Effector memory CD4-positive, alpha-beta T cell (primary cell): Measurements from ENCODE around the gene PLPP4.

Experiments used
- DNase-seq, 3 donors: peaks; one replicate each; pipeline ENCODE4 v3.0.0-alpha.2; 2020
- H3K27ac ChIP-seq: 2 replicates; pipeline ENCODE4 v1.7.0; 2013; ENCODE audit warnings: mild to moderate bottlenecking, low read length, moderate library complexity; ENCODE audit not compliant: insufficient read depth, poor library complexity, severe bottlenecking
- H3K27me3 ChIP-seq: replicated peaks from 2 replicates; pipeline ENCODE4 v1.7.0; 2013; ENCODE audit warnings: mild to moderate bottlenecking, low read length; ENCODE audit not compliant: insufficient read depth, control insufficient read depth, poor library complexity, severe bottlenecking
- H3K36me3 ChIP-seq: 2 replicates; pipeline ENCODE4 v1.7.0; 2013; ENCODE audit warnings: mild to moderate bottlenecking, low read length, moderate library complexity; ENCODE audit not compliant: control insufficient read depth, insufficient read depth
- H3K4me1 ChIP-seq: 2 replicates; pipeline ENCODE4 v1.7.0; 2013; ENCODE audit warnings: low read length, mild to moderate bottlenecking; ENCODE audit not compliant: control insufficient read depth, insufficient read depth, poor library complexity, severe bottlenecking
- H3K4me3 ChIP-seq: 2 replicates; pipeline ENCODE4 v1.7.0; 2013; ENCODE audit warnings: low read length, low read depth, mild to moderate bottlenecking; ENCODE audit not compliant: insufficient read depth, poor library complexity, severe bottlenecking
- H3K9me3 ChIP-seq: 2 replicates; pipeline ENCODE4 v1.7.0; 2013; ENCODE audit warnings: mild to moderate bottlenecking, low read length, moderate library complexity; ENCODE audit not compliant: control insufficient read depth

Gene PLPP4

GRCh38 chr10:120513307-120513796 is 56.3 kb downstream of the PLPP4 start:
- DNase-seq, result no peak
- Histone ChIP-seq H3K36me3 (no peaks in the 10 kb centered on the region), H3K27me3 (no peaks in the 10 kb centered on the region), H3K4me3 (no peak overlapping the region), H3K9me3 (no peaks in the 10 kb centered on the region), H3K27ac (no peak overlapping the region), H3K4me1 (no peaks in the 10 kb centered on the region)

- H3K4me3 ChIP-seq, result no peak overlapping the region
- no peaks in the 10 kb centered on the region for H3K4me1 ChIP-seq
- H3K27ac ChIP-seq, result no peak overlapping the region
- no peaks in the 10 kb centered on the region for H3K9me3 ChIP-seq
- H3K27me3 ChIP-seq, result no peaks in the 10 kb centered on the region
- no peak for DNase-seq
- H3K36me3 ChIP-seq, result no peaks in the 10 kb centered on the region
These were observed 57.1 kb downstream of the PLPP4 start for GRCh38 chr10:120514035-120514620.

GRCh38 chr10:120514959-120515358 is 57.9 kb downstream of the PLPP4 start:
- Histone ChIP-seq H3K4me1 (no peaks in the 10 kb centered on the region), H3K9me3 (no peaks in the 10 kb centered on the region), H3K27ac (no peak overlapping the region), H3K4me3 (no peak overlapping the region), H3K27me3 (no peaks in the 10 kb centered on the region), H3K36me3 (no peaks in the 10 kb centered on the region)
- DNase-seq, result no peak

- Histone ChIP-seq H3K9me3 (no peaks in the 10 kb centered on the region), H3K4me1 (no peaks in the 10 kb centered on the region), H3K4me3 (no peak overlapping the region), H3K36me3 (no peaks in the 10 kb centered on the region), H3K27ac (no peak overlapping the region), H3K27me3 (no peaks in the 10 kb centered on the region)
- DNase-seq, result no peak
These were observed 58.7 kb downstream of the PLPP4 start for GRCh38 chr10:120515741-120516140.

- H3K36me3 ChIP-seq, result no peaks in the 10 kb centered on the region
- no peak overlapping the region for H3K4me3 ChIP-seq
- no peak overlapping the region for H3K27ac ChIP-seq
- DNase-seq, result no peak
- H3K4me1 ChIP-seq, result no peaks in the 10 kb centered on the region
- no peaks in the 10 kb centered on the region for H3K9me3 ChIP-seq
- H3K27me3 ChIP-seq, result no peaks in the 10 kb centered on the region
These were observed 59.4 kb downstream of the PLPP4 start for GRCh38 chr10:120516426-120516825.

- no peak overlapping the region for H3K4me3 ChIP-seq
- H3K27ac ChIP-seq, result no peak overlapping the region
- H3K27me3 ChIP-seq, result no peaks in the 10 kb centered on the region
- H3K36me3 ChIP-seq, result no peaks in the 10 kb centered on the region
- no peaks in the 10 kb centered on the region for H3K9me3 ChIP-seq
- DNase-seq, result no peak
- H3K4me1 ChIP-seq, result no peaks in the 10 kb centered on the region
These were observed 60.2 kb downstream of the PLPP4 start for GRCh38 chr10:120517196-120517595.

GRCh38 chr10:120517881-120518484 is 61.0 kb downstream of the PLPP4 start:
- Histone ChIP-seq H3K27me3 (no peaks in the 10 kb centered on the region), H3K4me3 (no peak overlapping the region), H3K9me3 (no peaks in the 10 kb centered on the region), H3K27ac (no peak overlapping the region), H3K4me1 (no peaks in the 10 kb centered on the region), H3K36me3 (no peaks in the 10 kb centered on the region)
- DNase-seq, result no peak

GRCh38 chr10:120521880-120522279 is 64.9 kb downstream of the PLPP4 start:
- Histone ChIP-seq H3K27me3 (no peaks in the 10 kb centered on the region), H3K36me3 (no peaks in the 10 kb centered on the region), H3K4me3 (no peak overlapping the region), H3K27ac (no peak overlapping the region), H3K9me3 (no peaks in the 10 kb centered on the region), H3K4me1 (no peaks in the 10 kb centered on the region)
- DNase-seq, result no peak

- H3K27me3 ChIP-seq, result no peaks in the 10 kb centered on the region
- no peak overlapping the region for H3K4me3 ChIP-seq
- H3K9me3 ChIP-seq, result no peaks in the 10 kb centered on the region
- no peaks in the 10 kb centered on the region for H3K36me3 ChIP-seq
- H3K27ac ChIP-seq, result no peak overlapping the region
- DNase-seq, result no peak
- H3K4me1 ChIP-seq, result no peaks in the 10 kb centered on the region
These were observed 70.7 kb downstream of the PLPP4 start for GRCh38 chr10:120527691-120528090.

- no peak overlapping the region for H3K4me3 ChIP-seq
- H3K36me3 ChIP-seq, result no peaks in the 10 kb centered on the region
- no peaks in the 10 kb centered on the region for H3K9me3 ChIP-seq
- H3K4me1 ChIP-seq, result no peaks in the 10 kb centered on the region
- no peak for DNase-seq
- no peaks in the 10 kb centered on the region for H3K27me3 ChIP-seq
- H3K27ac ChIP-seq, result no peak overlapping the region
These were observed 73.7 kb downstream of the PLPP4 start for GRCh38 chr10:120530699-120531098.
